ENCODE measurements around the gene SCLY.

The SCLY gene

GRCh38 chr2:238075397-238075796, 14.6 kb downstream of the SCLY start:
- DNase-seq = no peak

- DNase-seq = no peak
Measured at GRCh38 chr2:238077292-238077691, 16.5 kb downstream of the SCLY start.

- no peak for DNase-seq
Measured at GRCh38 chr2:238079874-238080327, 19.1 kb downstream of the SCLY start.

- DNase-seq = no peak
Measured at GRCh38 chr2:238080518-238080917, 19.7 kb downstream of the SCLY start.

GRCh38 chr2:238081150-238081549, 20.3 kb downstream of the SCLY start:
- no peak for DNase-seq

GRCh38 chr2:238081561-238081960, 20.8 kb downstream of the SCLY start:
- no peak for DNase-seq

GRCh38 chr2:238082151-238082550, 21.4 kb downstream of the SCLY start:
- no peak for DNase-seq

- no peak for DNase-seq
Measured at GRCh38 chr2:238082827-238083226, 22.0 kb downstream of the SCLY start.

GRCh38 chr2:238083919-238084318, 23.1 kb downstream of the SCLY start:
- no peak for DNase-seq

GRCh38 chr2:238084761-238085160, 24.0 kb downstream of the SCLY start:
- no peak for DNase-seq

- no peak for DNase-seq
Measured at GRCh38 chr2:238085899-238086298, 25.1 kb downstream of the SCLY start.

GRCh38 chr2:238087211-238087610, 26.4 kb downstream of the SCLY start:
- no peak for DNase-seq

GRCh38 chr2:238090887-238091286, 30.1 kb downstream of the SCLY start:
- no peak for DNase-seq

GRCh38 chr2:238091436-238092060, 30.7 kb downstream of the SCLY start:
- DNase-seq = no peak

- no peak for DNase-seq
Measured at GRCh38 chr2:238092486-238093035, 31.8 kb downstream of the SCLY start.

GRCh38 chr2:238093181-238094140, 32.7 kb downstream of the SCLY start:
- DNase-seq = no peak

GRCh38 chr2:238094438-238095022, 33.7 kb downstream of the SCLY start:
- no peak for DNase-seq

- DNase-seq = no peak
Measured at GRCh38 chr2:238095143-238095542, 34.3 kb downstream of the SCLY start.

GRCh38 chr2:238096311-238097011, 35.7 kb downstream of the SCLY start:
- DNase-seq = no peak

GRCh38 chr2:238097201-238097987, 36.6 kb downstream of the SCLY start:
- DNase-seq = no peak

- DNase-seq = peak; percentile 44
Measured at GRCh38 chr2:238097988-238098871, 37.4 kb downstream of the SCLY start.
